Measurements from ENCODE around the gene PGC. TPM values are rescaled to one million over a fixed set of nuclear protein-coding genes. Genes with fewer than 3 reads are reported as not detected.

The PGC gene
- total and polyA plus RNA-seq, 7 donors, result 0.07 to 12.6 (median 9.2) TPM; not detected in 4

- no peak for DNase-seq
- WGBS, 2 donors, result 94% methylated on average over 29 of the region's 29 CpGs
- intact Hi-C loops (cut with DNase I), result no loop called here
Observed at GRCh38 chr6:41771058-41771983, 24.1 kb upstream of the PGC start.

GRCh38 chr6:41770381-41771057 is 23.3 kb upstream of the PGC start:
- Histone ChIP-seq H3K9me3 (no peaks in the 10 kb centered on the region), H3K4me3 (no peak overlapping the region), H3K36me3 (peaks cover 12 to 60% (median 39%) of the 10 kb centered on the region in 4 donors), H3K4me1 (peaks cover 0 to 10% (median 7%) of the 10 kb centered on the region in 4 donors), H3K27ac (no peak overlapping the region), H3K27me3 (no peaks in the 10 kb centered on the region)
- 94% methylated on average over 30 of the region's 30 CpGs for WGBS, 2 donors
- intact Hi-C loops (cut with DNase I), result no loop called here
- TF ChIP-seq CTCF (IDR thresholded peaks at IDR 0.05) (no peak), POLR2A (IDR thresholded peaks at IDR 0.05) (no peak), POLR2AphosphoS5 (IDR thresholded peaks at IDR 0.05) (no peak), EP300 (IDR thresholded peaks at IDR 0.05) (no peak)
- no peak for DNase-seq

More at GRCh38 chr6:41771058-41771983, 24.1 kb upstream of the PGC start:
- Histone ChIP-seq H3K4me3 (no peak overlapping the region), H3K4me1 (peaks cover 0 to 10% (median 7%) of the 10 kb centered on the region in 4 donors), H3K27ac (no peak overlapping the region), H3K9me3 (no peaks in the 10 kb centered on the region), H3K27me3 (no peaks in the 10 kb centered on the region), H3K36me3 (peaks cover 12 to 68% (median 42%) of the 10 kb centered on the region in 4 donors)
- TF ChIP-seq CTCF (IDR thresholded peaks at IDR 0.05), result no peak

- no peak overlapping the region for H3K27ac ChIP-seq
- H3K4me3 ChIP-seq, result no peak overlapping the region
- no peak for DNase-seq
- intact Hi-C loops (cut with DNase I), result no loop called here
- H3K9me3 ChIP-seq, result no peaks in the 10 kb centered on the region
- H3K36me3 ChIP-seq, result peaks cover 4 to 49% (median 29%) of the 10 kb centered on the region in 4 donors
- peaks cover 0 to 10% (median 7%) of the 10 kb centered on the region in 4 donors for H3K4me1 ChIP-seq
- 95% methylated on average over 8 of the region's 8 CpGs for WGBS, 2 donors
- no peaks in the 10 kb centered on the region for H3K27me3 ChIP-seq
- TF ChIP-seq EP300 (IDR thresholded peaks at IDR 0.05), result no peak
- no peak for TF ChIP-seq POLR2AphosphoS5 (IDR thresholded peaks at IDR 0.05)
- TF ChIP-seq CTCF (IDR thresholded peaks at IDR 0.05), result no peak
- TF ChIP-seq POLR2A (IDR thresholded peaks at IDR 0.05), result no peak
Observed at GRCh38 chr6:41769376-41769775, 22.2 kb upstream of the PGC start.

- peaks cover 0 to 10% (median 7%) of the 10 kb centered on the region in 4 donors for H3K4me1 ChIP-seq
- H3K27me3 ChIP-seq, result no peaks in the 10 kb centered on the region
- TF ChIP-seq EP300 (IDR thresholded peaks at IDR 0.05) (no peak), POLR2A (IDR thresholded peaks at IDR 0.05) (no peak), POLR2AphosphoS5 (IDR thresholded peaks at IDR 0.05) (no peak), CTCF (IDR thresholded peaks at IDR 0.05) (no peak)
- 40 to 60% methylated on average over 10 of the region's 10 CpGs for WGBS, 2 donors
- no peak overlapping the region for H3K27ac ChIP-seq
- no peak for DNase-seq
- intact Hi-C loops (cut with DNase I), result no loop called here
- H3K4me3 ChIP-seq, result no peak overlapping the region
- peaks cover 0 to 43% (median 24%) of the 10 kb centered on the region in 4 donors for H3K36me3 ChIP-seq
- H3K9me3 ChIP-seq, result no peaks in the 10 kb centered on the region
Observed at GRCh38 chr6:41768545-41769308, 21.5 kb upstream of the PGC start.

All from sigmoid colon (tissue), 7 donors.